IMR-90 (cell line): ENCODE results near the gene C11orf68. TPM values are rescaled to one million over a fixed set of nuclear protein-coding genes. Genes with fewer than 3 reads are reported as not detected.

ENCODE experiments used
- ATAC-seq: fragments of 200-7000 bp; cut with Tn5 transposase; 2 replicates; pipeline ENCODE4 v1.9.1; 2020; ENCODE audit warnings: low read depth, mild to moderate bottlenecking, moderate library complexity
- BruUV-seq: library from RNA; stranded (reverse); fragments of 400-500 nt; replicated peaks from 2 replicates; lab custom pipeline; 2021; lab: Mats Ljungman, UMichigan
- CTCF ChIA-PET: fragments of 300-600 bp; formaldehyde crosslinking; extraction: SDS; loops from one replicate; lab custom pipeline; 2021; ENCODE audit warnings: antibody characterized with exemption; lab: Yijun Ruan, JAX
- POLR2A ChIA-PET: fragments of 300-600 bp; sonication (Branson Sonifier 250); formaldehyde crosslinking; loops from one replicate; lab custom pipeline; 2022; ENCODE audit warnings: antibody characterized with exemption; ENCODE audit not compliant: unreplicated experiment; lab: Charles Lee
- DNase-seq: peaks from one replicate; pipeline ENCODE4 v3.0.0; 2013
- H2AFZ ChIP-seq: replicated peaks from 2 replicates; pipeline ENCODE3; 2013; ENCODE audit warnings: low read length, mild to moderate bottlenecking; ENCODE audit not compliant: poor library complexity
- H2AK5ac ChIP-seq: 2 replicates; pipeline ENCODE4 v1.6.1; 2013; ENCODE audit warnings: low read depth, low read length, inconsistent platforms
- H2AK9ac ChIP-seq: replicated peaks from 2 replicates; pipeline ENCODE3; 2013; ENCODE audit warnings: mild to moderate bottlenecking, low read depth, low read length, moderate library complexity; ENCODE audit not compliant: poor library complexity
- H2BK120ac ChIP-seq: 2 replicates; pipeline ENCODE4 v1.6.1; 2013; ENCODE audit warnings: low read depth, low read length, inconsistent platforms
- H2BK15ac ChIP-seq: 3 replicates; pipeline ENCODE4 v1.6.1; 2013; ENCODE audit warnings: low read depth, low read length, inconsistent platforms
- H2BK20ac ChIP-seq: 2 replicates; pipeline ENCODE4 v1.6.1; 2013; ENCODE audit warnings: low read depth, mild to moderate bottlenecking, inconsistent platforms, low read length, moderate library complexity
- H2BK5ac ChIP-seq: 2 replicates; pipeline ENCODE4 v1.6.1; 2013; ENCODE audit warnings: mild to moderate bottlenecking, low read depth, low read length, inconsistent platforms; ENCODE audit not compliant: poor library complexity, severe bottlenecking
- H3K14ac ChIP-seq: replicated peaks from 2 replicates; pipeline ENCODE4 v1.6.1; 2013; ENCODE audit warnings: low read depth, low read length, inconsistent platforms
- H3K18ac ChIP-seq: 2 replicates; pipeline ENCODE4 v1.6.1; 2013; ENCODE audit warnings: low read depth, low read length, control low read depth
- H3K23ac ChIP-seq: 2 replicates; pipeline ENCODE4 v1.6.1; 2013; ENCODE audit warnings: low read depth, low read length, inconsistent platforms
- H3K27ac ChIP-seq: 2 replicates; pipeline ENCODE4 v1.5.1; 2013; ENCODE audit warnings: mild to moderate bottlenecking, control low read depth, low read length; ENCODE audit not compliant: insufficient read depth
- H3K27me3 ChIP-seq: 2 replicates; pipeline ENCODE4 v1.6.1; 2013; ENCODE audit warnings: low read length; ENCODE audit not compliant: control insufficient read depth, insufficient read depth
- H3K36me3 ChIP-seq: 2 replicates; pipeline ENCODE4 v1.6.1; 2013; ENCODE audit warnings: low read length, mixed read lengths; ENCODE audit not compliant: control insufficient read depth, insufficient read depth
- H3K4ac ChIP-seq: 2 replicates; pipeline ENCODE4 v1.6.1; 2013; ENCODE audit warnings: low read depth, low read length, inconsistent platforms
- H3K4me1 ChIP-seq: 2 replicates; pipeline ENCODE4 v1.6.1; 2013; ENCODE audit warnings: low read length, mixed read lengths; ENCODE audit not compliant: control insufficient read depth, insufficient read depth
- H3K4me2 ChIP-seq: 2 replicates; pipeline ENCODE4 v1.6.1; 2013; ENCODE audit warnings: low read depth, mild to moderate bottlenecking, control low read depth, low read length, moderate library complexity
- H3K4me3 ChIP-seq: 2 replicates; pipeline ENCODE4 v1.5.1; 2013; ENCODE audit warnings: low read depth, mild to moderate bottlenecking, control low read depth, low read length, moderate library complexity; ENCODE audit not compliant: insufficient read depth
- H3K56ac ChIP-seq: 2 replicates; pipeline ENCODE4 v1.6.1; 2013; ENCODE audit warnings: low read length, inconsistent platforms; ENCODE audit not compliant: insufficient read depth; ENCODE audit errors: extremely low read depth
- H3K79me1 ChIP-seq, 2 experiments: 2 replicates each; pipeline ENCODE4 v1.6.1; 2013; ENCODE audit warnings: low read length in 2 of 2, inconsistent platforms in 1 of 2, low read depth in 1 of 2
- H3K9ac ChIP-seq: 2 replicates; pipeline ENCODE4 v1.6.1; 2013; ENCODE audit warnings: low read depth, low read length, control low read depth
- H3K9me1 ChIP-seq: 2 replicates; pipeline ENCODE4 v1.6.1; 2013; ENCODE audit warnings: low read length, inconsistent platforms; ENCODE audit not compliant: insufficient read depth
- H3K9me3 ChIP-seq: 2 replicates; pipeline ENCODE4 v1.6.1; 2013; ENCODE audit warnings: low read length; ENCODE audit not compliant: control insufficient read depth, insufficient read depth
- H4K20me1 ChIP-seq: 2 replicates; pipeline ENCODE4 v1.6.1; 2013; ENCODE audit warnings: low read length, inconsistent platforms; ENCODE audit not compliant: insufficient read depth
- H4K5ac ChIP-seq: 2 replicates; pipeline ENCODE4 v1.6.1; 2013; ENCODE audit warnings: mild to moderate bottlenecking, low read depth, low read length, control low read depth
- H4K8ac ChIP-seq, 2 experiments: 2 replicates each; pipeline ENCODE4 v1.6.1; 2013; ENCODE audit warnings: low read depth in 2 of 2, low read length in 2 of 2, control low read depth in 1 of 2, inconsistent platforms in 1 of 2
- H4K91ac ChIP-seq: 2 replicates; pipeline ENCODE4 v1.6.1; 2013; ENCODE audit warnings: low read depth, low read length, inconsistent platforms; ENCODE audit not compliant: insufficient read depth
- BHLHE40 ChIP-seq: fragments of 150-350 bp; IDR thresholded peaks from 2 replicates; pipeline ENCODE4 v1.6.1; 2016; ENCODE audit warnings: mild to moderate bottlenecking, low read depth, low read length
- CEBPB ChIP-seq: IDR thresholded peaks from 2 replicates; pipeline ENCODE4 v1.6.1; 2012; ENCODE audit warnings: low read depth, low read length, improper control_type of control experiment
- CHD1 ChIP-seq: IDR thresholded peaks from 2 replicates; pipeline ENCODE4 v1.6.1; 2012; ENCODE audit warnings: low read depth, low read length, improper control_type of control experiment
- CTCF ChIP-seq: conservative IDR thresholded peaks from 2 replicates; pipeline ENCODE4 v1.5.1; 2012; ENCODE audit warnings: mild to moderate bottlenecking, low read depth, low read length, improper control_type of control experiment
- ELK1 ChIP-seq: fragments of 150-350 bp; IDR thresholded peaks from 2 replicates; pipeline ENCODE4 v1.6.1; 2016; ENCODE audit warnings: low read depth, mild to moderate bottlenecking, low read length, moderate library complexity, borderline replicate concordance
- FOS ChIP-seq: fragments of 150-350 bp; IDR thresholded peaks from 2 replicates; pipeline ENCODE4 v1.6.1; 2016; ENCODE audit warnings: low read depth, low read length
- MAFK ChIP-seq: IDR thresholded peaks from 2 replicates; pipeline ENCODE4 v1.6.1; 2012; ENCODE audit warnings: low read depth, low read length, improper control_type of control experiment
- MAZ ChIP-seq: IDR thresholded peaks from 2 replicates; pipeline ENCODE4 v1.6.1; 2012; ENCODE audit warnings: low read depth, mild to moderate bottlenecking, low read length, improper control_type of control experiment, moderate library complexity, borderline replicate concordance
- MXI1 ChIP-seq: IDR thresholded peaks from 2 replicates; pipeline ENCODE4 v1.6.1; 2012; ENCODE audit warnings: low read depth, mild to moderate bottlenecking, low read length, moderate library complexity, borderline replicate concordance
- NFE2L2 ChIP-seq: fragments of 150-350 bp; IDR thresholded peaks from 2 replicates; pipeline ENCODE4 v1.6.1; 2016; ENCODE audit warnings: low read depth, mild to moderate bottlenecking, low read length
- POLR2A ChIP-seq: IDR thresholded peaks from 2 replicates; pipeline ENCODE4 v1.6.1; 2012; ENCODE audit warnings: mild to moderate bottlenecking, low read depth, low read length
- RAD21 ChIP-seq: IDR thresholded peaks from 2 replicates; pipeline ENCODE4 v1.6.1; 2012; ENCODE audit warnings: low read length, improper control_type of control experiment
- RCOR1 ChIP-seq: IDR thresholded peaks from 2 replicates; pipeline ENCODE4 v1.6.1; 2012; ENCODE audit warnings: mild to moderate bottlenecking, low read length, improper control_type of control experiment; ENCODE audit not compliant: insufficient replicate concordance
- RFX5 ChIP-seq: IDR thresholded peaks from 2 replicates; pipeline ENCODE4 v1.8.0; 2012; ENCODE audit warnings: low read depth, mild to moderate bottlenecking, low read length, moderate library complexity
- SMC3 ChIP-seq: fragments of 150-350 bp; IDR thresholded peaks from 2 replicates; pipeline ENCODE4 v1.6.1; 2016; ENCODE audit warnings: low read depth, mild to moderate bottlenecking, antibody characterized with exemption, low read length, moderate library complexity
- USF2 ChIP-seq: fragments of 150-350 bp; IDR thresholded peaks from 2 replicates; pipeline ENCODE4 v1.6.1; 2017; ENCODE audit warnings: mild to moderate bottlenecking, antibody characterized with exemption, low read length, low read depth
- WGBS, 2 experiments: methylation state at CpG; one replicate each; pipeline versions ENCODE4 v1.1.5 to v1.1.7; 2013; ENCODE audit warnings: missing lambda C conversion rate in 2 of 2; ENCODE audit not compliant: insufficient read length in 1 of 2; ENCODE audit errors: extremely low coverage in 2 of 2; 5-methylcytosine and 5-hydroxymethylcytosine counted together
- dilution Hi-C: fragments of 300-500 bp; cut with HindIII; formaldehyde crosslinking; loops from one replicate; pipeline ENCODE4 v1.14.3; 2018; ENCODE audit warnings: low sequenced_read_pairs; ENCODE audit not compliant: unreplicated experiment
- in situ Hi-C: fragments of 300-500 bp; cut with MboI; formaldehyde crosslinking; loops from 3 replicates; pipeline ENCODE4 v1.14.3; 2019; ENCODE audit warnings: low sequenced_read_pairs, inconsistent platforms, mixed read lengths
- intact Hi-C: fragments of 100-400 bp; cut with micrococcal nuclease; formaldehyde crosslinking; loops from 2 replicates; pipeline ENCODE4 v1.10.0; 2022
- polyA plus RNA-seq, 3 experiments: library from polyadenylated mRNA; depleted of rRNA; stranded (reverse); fragments of >200 nt; gene quantifications; 2 replicates each; pipeline ENCODE4 v1.2.3, GENCODE V29; 2012; ENCODE audit warnings: low replicate concordance in 1 of 3
- total RNA-seq: library from RNA; depleted of rRNA; stranded (reverse); fragments of >200 nt; gene quantifications from 2 replicates; pipeline ENCODE4 v1.2.3, GENCODE V29; 2012

Gene C11orf68
- total and polyA plus RNA-seq, 2 of the 4 experiments (the other 2 are of a cell fraction): 20.3 to 104 TPM

- no TSS peak for BruUV-seq
- Histone ChIP-seq H3K36me3 (no peaks in the 10 kb centered on the region), H3K79me1 (peaks cover 7 to 25% of the 10 kb centered on the region in 2 experiments), H4K91ac (no peak overlapping the region), H3K9me1 (peaks cover 5% of the 10 kb centered on the region; the same call in 1 of the 2 replicates), H2AFZ (no peak overlapping the region), H3K23ac (no peak overlapping the region), H3K4me2 (no peak overlapping the region), H3K56ac (no peak overlapping the region), H3K27ac (no peak overlapping the region), H4K5ac (no peak overlapping the region), H4K20me1 (peaks cover under 1% of the 10 kb centered on the region; the same call in 1 of the 2 replicates), H3K4me3 (no peak overlapping the region), H2BK20ac (no peak overlapping the region), H2BK15ac (no peak overlapping the region), H3K27me3 (no peaks in the 10 kb centered on the region), H2AK5ac (no peak overlapping the region), H3K14ac (no peak overlapping the region), H2AK9ac (no peak overlapping the region), H3K4ac (no peak overlapping the region), H3K9ac (no peak overlapping the region), H3K9me3 (no peaks in the 10 kb centered on the region), H2BK5ac (no peak overlapping the region), H4K8ac (no peak overlapping the region), H2BK120ac (no peak overlapping the region), H3K18ac (no peak overlapping the region), H3K4me1 (peaks cover 8% of the 10 kb centered on the region)
- intact Hi-C loops: no loop called here
- in situ Hi-C loops: no loop called here
- POLR2A ChIA-PET: no interaction called here
- WGBS, 2 experiments: 83% methylated on average over 2 of the region's 17 CpGs; no CpG with 5 or more reads in 1 of the 2 experiments
- DNase-seq: no peak
- dilution Hi-C loops: no loop called here
- CTCF ChIA-PET: no interaction called here
- no peak for ATAC-seq
- TF ChIP-seq CHD1 (no peak), SMC3 (no peak), ELK1 (no peak), FOS (no peak), CTCF (no peak), NFE2L2 (no peak), BHLHE40 (no peak), RFX5 (no peak), POLR2A (no peak), RAD21 (no peak), MAZ (no peak), USF2 (no peak), MAFK (no peak), MXI1 (no peak), CEBPB (no peak), RCOR1 (no peak)
These were observed 40.0 kb upstream of the C11orf68 start for GRCh38 chr11:65958774-65959420.
